T47D (cell line): ENCODE measurements around the gene SPRED1.

ENCODE experiments used
- DNase-seq, 2 experiments: peaks; one replicate each; pipeline versions ENCODE4 v3.0.0 to v3.0.0-alpha.2; 2011 to 2012; ENCODE audit warnings: low read depth in 1 of 2, low spot score in 1 of 2
- JUND ChIP-seq: IDR thresholded peaks from 2 replicates; pipeline ENCODE4 v1.6.1; 2012; ENCODE audit warnings: low read depth
- in situ Hi-C: cut with HindIII; loops from 2 replicates; pipeline ENCODE4 v1.10.0; 2016; ENCODE audit warnings: low sequenced_read_pairs, low pct_unique_long_range_greater_than_20kb

Gene SPRED1

GRCh38 chr15:38391191-38391590 is 138.6 kb downstream of the SPRED1 start:
- TF ChIP-seq JUND: no peak
- DNase-seq: no peak
- in situ Hi-C loops: no loop called here

GRCh38 chr15:38398134-38398533 is 145.5 kb downstream of the SPRED1 start:
- no peak for TF ChIP-seq JUND
- no peak for DNase-seq
- in situ Hi-C loops: no loop called here

- in situ Hi-C loops: no loop called here
- TF ChIP-seq JUND: no peak
- DNase-seq: no peak
These were observed 148.5 kb downstream of the SPRED1 start for GRCh38 chr15:38401106-38401505.

GRCh38 chr15:38401701-38402100 is 149.1 kb downstream of the SPRED1 start:
- TF ChIP-seq JUND: no peak
- in situ Hi-C loops: no loop called here

GRCh38 chr15:38406436-38406835 is 153.8 kb downstream of the SPRED1 start:
- in situ Hi-C loops: no loop called here
- no peak for TF ChIP-seq JUND
- no peak for DNase-seq

More at GRCh38 chr15:38401701-38402100, 149.1 kb downstream of the SPRED1 start:
- no peak for DNase-seq
